K562 (cell line): Measurements from ENCODE around the gene ZNF334. TPM values are rescaled to one million over a fixed set of nuclear protein-coding genes. Genes with fewer than 3 reads are reported as not detected.

Source experiments
- ATAC-seq: fragments of 200-7000 bp; cut with Tn5 transposase; 3 replicates; pipeline ENCODE4 v1.9.1; 2020; ENCODE audit warnings: moderate library complexity
- BruUV-seq: library from RNA; stranded (reverse); fragments of 400-500 nt; replicated peaks from 2 replicates; lab custom pipeline; 2021; lab: Mats Ljungman, UMichigan
- CTCF ChIA-PET: fragments of 300-600 bp; formaldehyde crosslinking; extraction: SDS; loops from one replicate; lab custom pipeline; 2021; ENCODE audit warnings: low intra/inter-chr PET ratio; lab: Yijun Ruan, JAX
- POLR2A ChIA-PET: fragments of 300-600, 350-650 bp; sonication (Branson Sonifier 250); formaldehyde crosslinking; extraction: SDS; loops from one replicate; lab custom pipeline; 2021; ENCODE audit warnings: antibody characterized with exemption, inconsistent platforms; lab: Yijun Ruan, JAX
- DNase-seq, 4 experiments: peaks; one replicate each; pipeline versions ENCODE4 v3.0.0 to v3.0.0-alpha.2; 2011 to 2018; ENCODE audit warnings: low spot score in 3 of 4, mixed read lengths in 3 of 4; ENCODE audit errors: extremely low read depth in 1 of 4
- FAIRE-seq: peaks from 2 replicates; lab custom pipeline; 2011; peaks lifted over from hg19 to GRCh38; lab: Jason Lieb, UNC
- H2AFZ ChIP-seq: 2 replicates; pipeline ENCODE4 v1.6.0; 2011; ENCODE audit warnings: low read depth, low read length, control low read depth, inconsistent platforms
- H3K27ac ChIP-seq: fragments of 200-600 bp; 3 replicates; pipeline ENCODE4 v1.8.0; 2011; ENCODE audit warnings: low read depth, mild to moderate bottlenecking, control low read depth, inconsistent platforms, low read length, moderate library complexity, mixed read lengths; ENCODE audit errors: extremely low read depth
- H3K27me3 ChIP-seq, 2 experiments: fragments of 300-600 bp in 1 of 2; 2 replicates in 1 of 2; 3 replicates in 1 of 2; pipeline versions ENCODE4 v1.6.0 to v1.8.0; 2011; ENCODE audit warnings: inconsistent platforms in 2 of 2, low read length in 2 of 2, mild to moderate bottlenecking in 1 of 2, mixed read lengths in 1 of 2, moderate library complexity in 1 of 2; ENCODE audit not compliant: control insufficient read depth in 2 of 2, insufficient read depth in 2 of 2
- H3K36me3 ChIP-seq: fragments of 300-600 bp; 3 replicates; pipeline ENCODE4 v1.8.0; 2011; ENCODE audit warnings: mild to moderate bottlenecking, low read length, inconsistent platforms; ENCODE audit not compliant: control insufficient read depth, insufficient read depth
- H3K4me1 ChIP-seq, 2 experiments: fragments of 200-600 bp in 1 of 2; replicated peaks in 1 of 2; 2 replicates in 1 of 2; 3 replicates in 1 of 2; pipeline versions ENCODE4 v1.5.1 to v1.8.0; 2011; ENCODE audit warnings: inconsistent platforms in 2 of 2, low read length in 2 of 2, mild to moderate bottlenecking in 1 of 2, mixed read lengths in 1 of 2, moderate library complexity in 1 of 2; ENCODE audit not compliant: control insufficient read depth in 2 of 2, insufficient read depth in 2 of 2
- H3K4me2 ChIP-seq: 2 replicates; pipeline ENCODE4 v1.6.1; 2011; ENCODE audit warnings: low read length, control low read depth, inconsistent platforms, mixed read lengths; ENCODE audit not compliant: insufficient read depth
- H3K4me3 ChIP-seq: fragments of 200-600 bp; sonication (generic), shearing (Covaris generic); 2 replicates; pipeline ENCODE4 v1.5.1; 2016; ENCODE audit warnings: control low read depth, inconsistent platforms
- H3K79me2 ChIP-seq: fragments of 200-600 bp; 3 replicates; pipeline ENCODE4 v1.8.0; 2011; ENCODE audit warnings: low read length, inconsistent platforms; ENCODE audit not compliant: control insufficient read depth, insufficient read depth
- H3K9ac ChIP-seq, 2 experiments: 2 replicates each; pipeline versions ENCODE4 v1.6.0 to v1.6.1; 2011; ENCODE audit warnings: low read depth in 2 of 2, low read length in 2 of 2, control low read depth in 1 of 2, inconsistent platforms in 1 of 2, mild to moderate bottlenecking in 1 of 2, mixed read lengths in 1 of 2; ENCODE audit not compliant: insufficient read depth in 1 of 2
- H3K9me1 ChIP-seq: one replicate; pipeline ENCODE4 v1.6.0; 2011; ENCODE audit warnings: inconsistent platforms, mild to moderate bottlenecking, low read length, moderate library complexity; ENCODE audit not compliant: control insufficient read depth, insufficient read depth
- H3K9me3 ChIP-seq: replicated peaks from 2 replicates; pipeline ENCODE4 v1.5.1; 2011; ENCODE audit warnings: low read depth, low read length, inconsistent platforms; ENCODE audit not compliant: control insufficient read depth, insufficient read depth
- H4K20me1 ChIP-seq: replicated peaks from 2 replicates; pipeline ENCODE4 v1.6.1; 2011; ENCODE audit warnings: low read length, inconsistent platforms, mixed read lengths; ENCODE audit not compliant: control insufficient read depth, insufficient read depth
- BRD9 ChIP-seq: fragments of 450-650 bp; IDR thresholded peaks from 2 replicates; pipeline ENCODE4 v1.6.1; 2018; ENCODE audit warnings: low read depth; ENCODE audit not compliant: partially characterized antibody
- CREB1 ChIP-seq, 2 experiments: sonication (generic) in 1 of 2; formaldehyde crosslinking in 1 of 2; IDR thresholded peaks; 2 replicates each; pipeline versions ENCODE4 v1.6.1 to v1.8.0; 2012 to 2022; ENCODE audit warnings: inconsistent platforms in 1 of 2, mild to moderate bottlenecking in 1 of 2, missing genetic modification reagents in 1 of 2, moderate library complexity in 1 of 2
- HDAC2 ChIP-seq: fragments of 450-650 bp; IDR thresholded peaks from 2 replicates; pipeline ENCODE4 v1.6.1; 2016; ENCODE audit warnings: mild to moderate bottlenecking
- HIVEP1 ChIP-seq: fragments of 250-450 bp; sonication (Bioruptor Pico); IDR thresholded peaks from 2 replicates; pipeline ENCODE4 v1.4.0; 2020; ENCODE audit warnings: mild to moderate bottlenecking
- MTA1 ChIP-seq: fragments of 450-650 bp; IDR thresholded peaks from 2 replicates; pipeline ENCODE4 v1.6.1; 2017; ENCODE audit warnings: borderline replicate concordance
- NFE2L1 ChIP-seq: fragments of 450-650 bp; IDR thresholded peaks from 2 replicates; pipeline ENCODE4 v1.6.1; 2016; ENCODE audit warnings: missing genetic modification characterization, low read depth, mild to moderate bottlenecking, missing compliant biosample characterization, moderate library complexity, borderline replicate concordance
- SMARCE1 ChIP-seq: fragments of 450-650 bp; IDR thresholded peaks from 2 replicates; pipeline ENCODE4 v1.7.1; 2016; ENCODE audit warnings: mild to moderate bottlenecking
- TCF7L2 ChIP-seq: fragments of 150-350 bp; IDR thresholded peaks from 2 replicates; pipeline ENCODE4 v1.6.1; 2016; ENCODE audit warnings: low read depth, mild to moderate bottlenecking, low read length, moderate library complexity
- UBTF ChIP-seq, 2 experiments: IDR thresholded peaks; 2 replicates each; pipeline ENCODE4 v1.6.1; 2012; ENCODE audit warnings: improper control_type of control experiment in 2 of 2, low read depth in 2 of 2, low read length in 2 of 2, borderline replicate concordance in 1 of 2
- ZNF140 ChIP-seq: fragments of 250-450 bp; sonication (Bioruptor Pico); IDR thresholded peaks from 2 replicates; pipeline ENCODE4 v1.8.0; 2021; ENCODE audit warnings: moderate library complexity, mild to moderate bottlenecking, inconsistent platforms
- ZNF253 ChIP-seq: fragments of 250-450 bp; sonication (Bioruptor Pico); conservative IDR thresholded peaks from 2 replicates; pipeline ENCODE4 v1.6.1; 2021; ENCODE audit warnings: mild to moderate bottlenecking
- ZNF584 ChIP-seq: fragments of 200-800 bp; sonication (Bioruptor generic); IDR thresholded peaks from 2 replicates; pipeline ENCODE4 v1.6.1; 2016; ENCODE audit warnings: low read depth, mild to moderate bottlenecking, missing genetic modification characterization, missing compliant biosample characterization
- ZNF589 ChIP-seq: fragments of 200-800 bp; sonication (Bioruptor generic); IDR thresholded peaks from 2 replicates; pipeline ENCODE4 v1.6.1; 2016; ENCODE audit warnings: low read depth, missing genetic modification characterization, missing compliant biosample characterization
- WGBS: fragments of 100-300 bp; shearing (Covaris generic); methylation state at CpG from one replicate; pipeline ENCODE4 v1.1.6; 2016; ENCODE audit warnings: low coverage, mixed read lengths; ENCODE audit not compliant: insufficient coverage; ENCODE audit errors: missing lambda C conversion rate; 5-methylcytosine and 5-hydroxymethylcytosine counted together
- in situ Hi-C: fragments of 300-500 bp; cut with MboI; formaldehyde crosslinking; loops from 4 replicates; pipeline ENCODE4 v1.15.0; 2018; ENCODE audit warnings: inconsistent platforms, mixed read lengths
- intact Hi-C: fragments of 100-400 bp; cut with micrococcal nuclease; formaldehyde crosslinking; loops from 2 replicates; pipeline ENCODE4 v1.14.2; 2022
- polyA plus RNA-seq, 8 experiments: library from polyadenylated mRNA; depleted of rRNA in 4 of 8; stranded (reverse) in 5 of 8; unstranded in 3 of 8; fragments of >200 nt; fragmentation: Nextera tagmentation in 2 of 8; fragmentation: Illumina TruSeq in 1 of 8; extraction: Ambion mirVana in 2 of 8; extraction: Trizol in 1 of 8; gene quantifications; 2 replicates each; pipeline versions ENCODE4 v1.2.1 to v1.2.3, GENCODE V29; 2011 to 2014; ENCODE audit warnings: inconsistent platforms in 1 of 8, missing spikeins in 1 of 8
- total RNA-seq, 7 experiments: library from RNA; depleted of rRNA in 6 of 7; stranded (reverse); fragments of >200 nt in 6 of 7; fragmentation: Illumina TruSeq in 2 of 7; extraction: Trizol in 2 of 7; gene quantifications; 2 replicates each; pipeline versions ENCODE4 v1.2.1 to v1.2.3, GENCODE V29; 2011 to 2021; ENCODE audit warnings: low replicate concordance in 1 of 7

Gene ZNF334
- total and polyA plus RNA-seq, 9 of the 15 experiments (the other 6 are each of a cell fraction or from before 2014, with no cell fraction given): 0.06 to 0.27 (median 0.21) TPM; not detected in 1

GRCh38 chr20:46546936-46547335 lies 33.6 kb upstream of the ZNF334 start:
- in situ Hi-C loops: no loop called here
- no peak overlapping the region for H2AFZ ChIP-seq
- ChIA-PET POLR2A (no interaction called here), CTCF (no interaction called here)
- no peak overlapping the region for H3K9ac ChIP-seq
- TF ChIP-seq UBTF (IDR thresholded peaks at IDR 0.05; ENCODE audit: borderline replicate concordance in 1 of 2, low read depth in 2 of 2, low read length in 2 of 2) (no peak), ZNF589 (no peak), BRD9 (no peak), SMARCE1 (no peak), HDAC2 (no peak), CREB1 (IDR thresholded peaks at IDR 0.05) (no peak), CREB1 (CRISPR knock-in tag; IDR thresholded peaks at IDR 0.05) (no peak), TCF7L2 (no peak), MTA1 (no peak), ZNF253 (no peak), NFE2L1 (tag) (no peak), ZNF140 (CRISPR knock-in tag) (no peak), ZNF584 (CRISPR knock-in tag) (no peak), HIVEP1 (no peak)
- no peak overlapping the region for H3K4me3 ChIP-seq
- no peaks in the 10 kb centered on the region for H3K79me2 ChIP-seq
- H3K36me3 ChIP-seq: no peaks in the 10 kb centered on the region
- no peaks in the 10 kb centered on the region for H3K9me3 ChIP-seq
- H3K27me3 ChIP-seq: peaks cover 3 to 44% of the 10 kb centered on the region in 2 experiments; a peak in 4 of 5 replicates
- ATAC-seq (no peak), FAIRE-seq (no peak), DNase-seq (no peak)
- no peaks in the 10 kb centered on the region for H3K9me1 ChIP-seq
- no peak overlapping the region for H3K27ac ChIP-seq
- 0% methylated on average over 6 of the region's 6 CpGs for WGBS
- H4K20me1 ChIP-seq: no peaks in the 10 kb centered on the region
- intact Hi-C loops: no loop called here
- no TSS peak for BruUV-seq
- H3K4me1 ChIP-seq: peaks cover 0 to 9% of the 10 kb centered on the region in 2 experiments; a peak in 1 of 5 replicates
- H3K4me2 ChIP-seq: no peak overlapping the region
